Gastroesophageal sphincter (tissue), 4 donors: ENCODE measurements around the gene CIAO3. TPM values are rescaled to one million over a fixed set of nuclear protein-coding genes. Genes with fewer than 3 reads are reported as not detected.

ENCODE experiments used
- ATAC-seq: fragments of 150-250 bp; one replicate; pipeline ENCODE4 v1.9.1; 2016; ENCODE audit warnings: mild to moderate bottlenecking, moderate library complexity
- H3K27ac ChIP-seq, 4 donors: fragments of 200-600 bp; sonication (generic) in 3 of 4; 1 replicate in 3 of 4; 2 replicates in 1 of 4; pipeline ENCODE4 v1.5.1; 2016 to 2019
- H3K27me3 ChIP-seq: fragments of 200-600 bp; sonication (generic); one replicate; pipeline ENCODE4 v1.5.1; 2019
- H3K36me3 ChIP-seq, 2 donors: fragments of 200-600 bp; sonication (generic); one replicate each; pipeline ENCODE4 v1.5.1; 2019; ENCODE audit warnings: control low read depth in 1 of 2
- H3K4me1 ChIP-seq, 3 donors: fragments of 200-600 bp; sonication (generic); 1 replicate in 2 of 3; 2 replicates in 1 of 3; pipeline ENCODE4 v1.5.1; 2016 to 2019; ENCODE audit warnings: control low read depth in 2 of 3
- H3K4me3 ChIP-seq, 2 donors: fragments of 200-600 bp; sonication (generic); one replicate each; pipeline ENCODE4 v1.5.1; 2019; ENCODE audit warnings: mild to moderate bottlenecking in 1 of 2, moderate library complexity in 1 of 2
- H3K9me3 ChIP-seq, 3 donors: fragments of 200-600 bp; sonication (generic); one replicate each; pipeline ENCODE4 v1.5.1; 2017 to 2019; ENCODE audit warnings: control low read depth in 2 of 3
- EP300 ChIP-seq: sonication (generic); formaldehyde crosslinking; IDR thresholded peaks from one replicate; pipeline ENCODE4 v1.6.1; 2017; ENCODE audit warnings: antibody characterized with exemption, mild to moderate bottlenecking
- POLR2A ChIP-seq, 2 donors: fragments of 450-650 bp; IDR thresholded peaks; one replicate each; pipeline ENCODE4 v1.6.1; 2017; ENCODE audit warnings: antibody characterized with exemption in 2 of 2, mild to moderate bottlenecking in 2 of 2, moderate library complexity in 1 of 2
- POLR2AphosphoS5 ChIP-seq: sonication (generic); formaldehyde crosslinking; IDR thresholded peaks from one replicate; pipeline ENCODE4 v1.6.1; 2017; ENCODE audit warnings: antibody characterized with exemption
- WGBS, 2 donors: methylation state at CpG; one replicate each; pipeline ENCODE4 v1.1.5; 2018; ENCODE audit warnings: low coverage in 1 of 2; 5-methylcytosine and 5-hydroxymethylcytosine counted together
- total RNA-seq, 4 donors: library from RNA; depleted of rRNA; stranded (reverse); fragments of >200 nt; gene quantifications; one replicate each; pipeline ENCODE4 v1.1.0, GENCODE V29; 2016
- TF ChIP-seq, protein P1 (sequence below), 4 experiments: fragments of 200-600 bp in 2 of 4; fragments of 450-650 bp in 2 of 4; sonication (generic) in 1 of 4; IDR thresholded peaks; one replicate each; pipeline ENCODE4 v1.5.1; 2017 to 2019; ENCODE audit warnings: antibody characterized with exemption in 4 of 4, mild to moderate bottlenecking in 2 of 4, moderate library complexity in 2 of 4

The CIAO3 gene
- total RNA-seq, 4 donors from 2014 or later = 18.5 to 46.7 (median 25.6) TPM

GRCh38 chr16:682493-683395 is 58.1 kb downstream of the CIAO3 start:
- peaks cover 0 to 72% (median 45%) of the 10 kb centered on the region in 3 donors for H3K4me1 ChIP-seq
- WGBS, 2 donors = 76 to 81% methylated on average over 5 to 8 of the region's 36 CpGs

DNA sequence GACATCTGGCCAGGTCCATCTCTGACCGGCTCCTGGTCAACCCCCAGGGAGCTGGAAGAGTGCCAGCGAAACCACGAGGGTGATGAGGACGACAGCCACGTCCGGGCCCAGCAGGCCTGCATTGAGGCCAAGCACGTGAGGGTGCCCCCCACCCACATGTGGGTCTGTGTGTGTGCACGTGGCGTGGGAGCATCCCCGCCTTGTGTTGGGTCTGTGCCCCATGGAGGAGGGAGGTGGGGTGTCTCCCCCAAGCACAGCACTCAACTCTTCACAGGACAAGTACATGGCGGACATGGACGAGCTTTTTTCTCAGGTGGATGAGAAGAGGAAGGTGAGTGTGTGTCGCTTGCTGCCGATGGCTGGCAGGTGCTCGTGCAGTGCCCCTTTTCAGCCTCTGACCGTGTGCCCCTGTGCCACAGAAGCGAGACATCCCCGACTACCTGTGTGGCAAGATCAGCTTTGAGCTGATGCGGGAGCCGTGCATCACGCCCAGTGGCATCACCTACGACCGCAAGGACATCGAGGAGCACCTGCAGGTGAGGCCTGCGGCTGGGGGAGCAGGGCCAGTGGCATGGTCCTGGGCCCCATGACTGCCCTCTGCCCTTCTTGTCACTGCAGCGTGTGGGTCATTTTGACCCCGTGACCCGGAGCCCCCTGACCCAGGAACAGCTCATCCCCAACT is 58.9 kb downstream of the CIAO3 start:
- no peak for ATAC-seq
- peak overlapping the region in 1 of 2 donors; percentile 97 for H3K4me3 ChIP-seq
- no peaks in the 10 kb centered on the region for H3K9me3 ChIP-seq
- 78 to 100% methylated on average over 1 to 3 of the region's 28 CpGs for whole genome bisulfite sequencing, 2 donors
- H3K4me1 ChIP-seq = peaks cover 0 to 72% (median 45%) of the 10 kb centered on the region in 3 donors
- H3K27ac ChIP-seq = no peak overlapping the region
- peaks cover 8% of the 10 kb centered on the region for H3K27me3 ChIP-seq
- no peak for TF ChIP-seq POLR2AphosphoS5
- TF ChIP-seq POLR2A (IDR thresholded peaks at IDR 0.05) = no peak
- TF ChIP-seq, protein P1, sequence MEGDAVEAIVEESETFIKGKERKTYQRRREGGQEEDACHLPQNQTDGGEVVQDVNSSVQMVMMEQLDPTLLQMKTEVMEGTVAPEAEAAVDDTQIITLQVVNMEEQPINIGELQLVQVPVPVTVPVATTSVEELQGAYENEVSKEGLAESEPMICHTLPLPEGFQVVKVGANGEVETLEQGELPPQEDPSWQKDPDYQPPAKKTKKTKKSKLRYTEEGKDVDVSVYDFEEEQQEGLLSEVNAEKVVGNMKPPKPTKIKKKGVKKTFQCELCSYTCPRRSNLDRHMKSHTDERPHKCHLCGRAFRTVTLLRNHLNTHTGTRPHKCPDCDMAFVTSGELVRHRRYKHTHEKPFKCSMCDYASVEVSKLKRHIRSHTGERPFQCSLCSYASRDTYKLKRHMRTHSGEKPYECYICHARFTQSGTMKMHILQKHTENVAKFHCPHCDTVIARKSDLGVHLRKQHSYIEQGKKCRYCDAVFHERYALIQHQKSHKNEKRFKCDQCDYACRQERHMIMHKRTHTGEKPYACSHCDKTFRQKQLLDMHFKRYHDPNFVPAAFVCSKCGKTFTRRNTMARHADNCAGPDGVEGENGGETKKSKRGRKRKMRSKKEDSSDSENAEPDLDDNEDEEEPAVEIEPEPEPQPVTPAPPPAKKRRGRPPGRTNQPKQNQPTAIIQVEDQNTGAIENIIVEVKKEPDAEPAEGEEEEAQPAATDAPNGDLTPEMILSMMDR (IDR thresholded peaks at IDR 0.05) = no peak
- no peak for TF ChIP-seq EP300
- peaks cover 0 to 31% of the 10 kb centered on the region in 2 donors for H3K36me3 ChIP-seq

More at GRCh38 chr16:682493-683395, 58.1 kb downstream of the CIAO3 start:
- TF ChIP-seq POLR2AphosphoS5 (no peak), EP300 (no peak), POLR2A (IDR thresholded peaks at IDR 0.05) (no peak)
- TF ChIP-seq, protein P1 (IDR thresholded peaks at IDR 0.05) = no peak
- Histone ChIP-seq H3K4me3 (peak overlapping the region in 1 of 2 donors; percentile 81), H3K27me3 (no peaks in the 10 kb centered on the region), H3K27ac (peak overlapping the region in 1 of 4 donors; percentile 86), H3K36me3 (peaks cover 0 to 40% of the 10 kb centered on the region in 2 donors), H3K9me3 (no peaks in the 10 kb centered on the region)
- ATAC-seq = no peak

DNA sequence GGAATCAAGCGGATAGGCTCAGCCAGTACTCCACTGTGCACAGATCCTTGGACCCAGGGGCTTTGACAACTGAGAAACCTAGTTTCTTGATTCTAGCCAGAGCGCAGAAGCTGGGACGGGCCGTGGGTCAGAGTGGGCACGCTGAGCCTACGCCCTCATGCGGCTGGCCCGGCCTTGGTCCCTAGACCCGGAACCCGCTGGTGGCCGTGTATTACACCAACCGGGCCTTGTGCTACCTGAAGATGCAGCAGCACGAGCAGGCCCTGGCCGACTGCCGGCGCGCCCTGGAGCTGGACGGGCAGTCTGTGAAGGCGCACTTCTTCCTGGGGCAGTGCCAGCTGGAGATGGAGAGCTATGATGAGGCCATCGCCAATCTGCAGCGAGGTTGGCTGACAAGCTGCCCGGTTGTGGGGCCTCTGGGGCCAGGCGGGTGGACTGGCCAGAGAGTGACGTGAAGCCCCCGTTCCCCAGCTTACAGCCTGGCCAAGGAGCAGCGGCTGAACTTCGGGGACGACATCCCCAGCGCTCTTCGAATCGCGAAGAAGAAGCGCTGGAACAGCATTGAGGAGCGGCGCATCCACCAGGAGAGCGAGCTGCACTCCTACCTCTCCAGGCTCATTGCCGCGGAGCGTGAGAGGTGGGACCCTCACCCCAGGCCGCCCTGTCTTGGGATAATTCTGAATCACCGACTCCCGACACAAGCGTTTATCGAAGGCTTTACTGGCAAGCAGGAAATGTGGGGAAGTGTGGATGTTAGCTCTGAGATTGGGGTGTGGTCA is 59.6 kb downstream of the CIAO3 start:
- ATAC-seq = no peak
- no peak for TF ChIP-seq POLR2A (IDR thresholded peaks at IDR 0.05)
- TF ChIP-seq EP300 = no peak
- TF ChIP-seq POLR2AphosphoS5 = no peak
- TF ChIP-seq, protein P1 (IDR thresholded peaks at IDR 0.05) = no peak
- Histone ChIP-seq H3K4me1 (peaks cover 0 to 70% (median 48%) of the 10 kb centered on the region in 3 donors), H3K36me3 (peaks cover 0 to 24% of the 10 kb centered on the region in 2 donors), H3K4me3 (peak overlapping the region; percentile 59 to 97), H3K9me3 (no peaks in the 10 kb centered on the region), H3K27ac (peak overlapping the region; percentile 37 to 100 (median 95)), H3K27me3 (peaks cover 8% of the 10 kb centered on the region)
- WGBS, 2 donors = 80% methylated on average over 1 of the region's 44 CpGs; no CpG with 5 or more reads in 1 of the 2 donors

DNA sequence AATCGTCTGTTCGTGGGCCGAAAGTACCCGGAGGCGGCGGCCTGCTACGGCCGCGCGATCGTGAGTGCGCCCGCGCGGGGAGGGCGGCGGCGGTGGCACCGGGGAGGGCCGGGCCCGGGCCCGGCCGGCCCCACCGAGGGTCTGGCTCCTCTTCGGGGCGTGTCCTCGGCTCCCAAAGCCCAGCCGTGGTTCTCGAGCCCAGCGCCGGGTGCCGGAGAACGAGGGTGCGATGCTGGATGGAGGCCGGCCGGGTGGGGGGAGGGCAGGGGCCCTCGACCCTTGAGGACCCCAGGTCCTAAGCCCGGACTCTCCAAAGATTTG is 60.2 kb downstream of the CIAO3 start:
- no peak for ATAC-seq
- no CpG with 5 or more reads among the region's 38 CpGs for WGBS, 2 donors
- peaks cover 0 to 70% (median 54%) of the 10 kb centered on the region in 3 donors for H3K4me1 ChIP-seq

More for the DNA sequence above, 60.2 kb downstream of the CIAO3 start:
- peak overlapping the region; percentile 37 to 100 (median 95) for H3K27ac ChIP-seq
- H3K27me3 ChIP-seq = peaks cover 8% of the 10 kb centered on the region
- peak overlapping the region; percentile 59 to 97 for H3K4me3 ChIP-seq
- H3K36me3 ChIP-seq = peaks cover 0 to 20% of the 10 kb centered on the region in 2 donors
- TF ChIP-seq, protein P1 (IDR thresholded peaks at IDR 0.05) = no peak
- TF ChIP-seq EP300 (no peak), POLR2AphosphoS5 (no peak), POLR2A (IDR thresholded peaks at IDR 0.05) (no peak)
- H3K9me3 ChIP-seq = no peaks in the 10 kb centered on the region
